ENCODE results near the gene RAD51D.

DNA sequence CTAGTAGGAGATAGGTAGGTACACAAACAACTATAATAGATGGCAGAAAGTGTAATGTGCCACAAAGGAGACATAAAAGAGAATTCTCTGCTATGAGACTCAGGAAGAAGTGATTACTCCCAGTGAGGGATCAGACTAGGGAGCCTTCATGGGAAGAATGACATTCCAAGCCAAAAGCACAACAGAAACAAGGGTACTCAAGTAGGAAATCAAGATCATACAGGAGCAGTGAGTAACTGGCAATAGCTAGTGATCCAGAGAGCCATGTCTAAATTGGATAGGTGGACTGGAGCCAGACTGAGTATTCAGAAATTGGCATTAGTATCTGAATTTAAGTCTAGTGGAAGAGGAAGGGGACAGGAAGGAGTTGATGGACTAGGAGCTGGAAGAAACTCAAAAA lies 66.9 kb downstream of the RAD51D start:
- TF ChIP-seq CTCF (IDR thresholded peaks at IDR 0.05; ENCODE audit: low read depth, low read length) (no peak), EZH2phosphoT487 (IDR thresholded peaks at IDR 0.05; ENCODE audit: low read depth) (no peak)

Measured in OCI-LY3 (cell line).